ENCODE measurements around the gene FAN1. TPM values are rescaled to one million over a fixed set of nuclear protein-coding genes. Genes with fewer than 3 reads are reported as not detected.

The FAN1 gene
- polyA plus RNA-seq, 1 of the 3 experiments (the other 2 are of a cell fraction): 5.7 TPM

- Histone ChIP-seq H3F3A (replicated peaks; ENCODE audit: insufficient read depth) (peaks cover 6% of the 10 kb centered on the region), H3K4me1 (ENCODE audit: control insufficient read depth in 1 of 2, insufficient read depth in 2 of 2, low read depth in 1 of 2, low read length in 1 of 2) (peaks cover 0 to 19% of the 10 kb centered on the region in 2 experiments; a peak in 1 of 4 replicates), H3K4me3 (ENCODE audit: low read depth in 2 of 2, low read length in 1 of 2) (no peak overlapping the region), H3K9me2 (no peaks in the 10 kb centered on the region), H4K20me1 (ENCODE audit: insufficient read depth) (no peaks in the 10 kb centered on the region), H3K27ac (ENCODE audit: low read depth in 2 of 2, low read length in 1 of 2) (no peak overlapping the region), H3K36me3 (replicated peaks in 1 of 2; ENCODE audit: control insufficient read depth in 1 of 2, insufficient read depth in 2 of 2, low read length in 1 of 2) (peaks cover 26 to 45% of the 10 kb centered on the region in 2 experiments), H3K4me2 (no peak overlapping the region), H3K79me2 (ENCODE audit: insufficient read depth) (no peaks in the 10 kb centered on the region), H3K9me3 (no peaks in the 10 kb centered on the region), H3K27me3 (ENCODE audit: insufficient read depth) (no peaks in the 10 kb centered on the region), H3K9ac (no peak overlapping the region), H2AFZ (ENCODE audit: low read depth) (no peak overlapping the region)
- TF ChIP-seq NRF1 (IDR thresholded peaks at IDR 0.05; ENCODE audit: low read depth, low read length): no peak
- TF ChIP-seq GABPA (IDR thresholded peaks at IDR 0.05; ENCODE audit: low read depth): no peak
- TF ChIP-seq ELF1 (IDR thresholded peaks at IDR 0.05): no peak
- TF ChIP-seq IRF3 (IDR thresholded peaks at IDR 0.05; ENCODE audit: low read depth, low read length): no peak
- no peak for TF ChIP-seq YY1 (IDR thresholded peaks at IDR 0.05; ENCODE audit: low read depth)
- no peak for TF ChIP-seq USF2 (IDR thresholded peaks at IDR 0.05; ENCODE audit: borderline replicate concordance, low read depth, low read length)
- no peak for TF ChIP-seq TEAD4 (IDR thresholded peaks at IDR 0.05; ENCODE audit: borderline replicate concordance, insufficient read depth)
- TF ChIP-seq EP300 (IDR thresholded peaks at IDR 0.05; ENCODE audit: borderline replicate concordance in 1 of 2, low read depth in 1 of 2, low read length in 1 of 2): no peak
- TF ChIP-seq RAD21 (IDR thresholded peaks at IDR 0.05; ENCODE audit: low read length): no peak
- ChIA-PET POLR2A (no interaction called here), CTCF (interaction anchor here (1.0 kb wide), 1 partner anchor 49 kb away, joined by 3 read pairs; no protein-coding TSS in a partner anchor)
- DNase-seq: no peak
- WGBS (ENCODE audit: low lambda C conversion rate): 96% methylated on average over 5 of the region's 5 CpGs
These were observed 54.5 kb downstream of the FAN1 start for GRCh38 chr15:30958219-30958618.

- no peaks in the 10 kb centered on the region for H3K27me3 ChIP-seq (ENCODE audit: insufficient read depth)
- no peaks in the 10 kb centered on the region for H3K9me3 ChIP-seq
- POLR2A ChIA-PET: no interaction called here
- H3F3A ChIP-seq (replicated peaks; ENCODE audit: insufficient read depth): no peaks in the 10 kb centered on the region
- no peak overlapping the region for H3K9ac ChIP-seq
- no peak overlapping the region for H2AFZ ChIP-seq (ENCODE audit: low read depth)
- DNase-seq: no peak
- no peaks in the 10 kb centered on the region for H4K20me1 ChIP-seq (ENCODE audit: insufficient read depth)
- H3K79me2 ChIP-seq (ENCODE audit: insufficient read depth): no peaks in the 10 kb centered on the region
- H3K4me2 ChIP-seq: no peak overlapping the region
- no peaks in the 10 kb centered on the region for H3K4me1 ChIP-seq (ENCODE audit: control insufficient read depth in 1 of 2, insufficient read depth in 2 of 2, low read depth in 1 of 2, low read length in 1 of 2)
- no peaks in the 10 kb centered on the region for H3K9me2 ChIP-seq
- CTCF ChIA-PET: interaction anchor here (0.6 to 1.5 kb wide), 5 partner anchors 11 to 1822 kb away, joined by 3 to 6 read pairs (median 3); no protein-coding TSS in a partner anchor
- no peak overlapping the region for H3K27ac ChIP-seq (ENCODE audit: low read depth in 2 of 2, low read length in 1 of 2)
- H3K36me3 ChIP-seq (replicated peaks in 1 of 2; ENCODE audit: control insufficient read depth in 1 of 2, insufficient read depth in 2 of 2, low read length in 1 of 2): peaks cover 21 to 57% of the 10 kb centered on the region in 2 experiments
- no peak overlapping the region for H3K4me3 ChIP-seq (ENCODE audit: low read depth in 2 of 2, low read length in 1 of 2)
- no peak for TF ChIP-seq USF1 (IDR thresholded peaks at IDR 0.05; ENCODE audit: borderline replicate concordance, low read depth)
- no peak for TF ChIP-seq MXI1 (IDR thresholded peaks at IDR 0.05; ENCODE audit: low read depth, low read length)
- TF ChIP-seq RCOR1 (IDR thresholded peaks at IDR 0.05; ENCODE audit: low read length): no peak
- TF ChIP-seq ZBTB33 (IDR thresholded peaks at IDR 0.05; ENCODE audit: borderline replicate concordance, low read depth): no peak
- no peak for TF ChIP-seq FOXM1 (IDR thresholded peaks at IDR 0.05; ENCODE audit: low read depth)
- no peak for TF ChIP-seq EZH2phosphoT487 (IDR thresholded peaks at IDR 0.05; ENCODE audit: borderline replicate concordance, low read depth)
- TF ChIP-seq IRF3 (IDR thresholded peaks at IDR 0.05; ENCODE audit: low read depth, low read length): no peak
- no peak for TF ChIP-seq RXRA (IDR thresholded peaks at IDR 0.05; ENCODE audit: borderline replicate concordance, low read depth)
- TF ChIP-seq MAX (IDR thresholded peaks at IDR 0.05; ENCODE audit: low read depth): no peak
- TF ChIP-seq CTCF (IDR thresholded peaks at IDR 0.05): no peak
- no peak for TF ChIP-seq POLR2AphosphoS5 (IDR thresholded peaks at IDR 0.05; ENCODE audit: low read depth, low read length)
- no peak for TF ChIP-seq ELF1 (IDR thresholded peaks at IDR 0.05)
- TF ChIP-seq GABPA (IDR thresholded peaks at IDR 0.05; ENCODE audit: low read depth): no peak
- TF ChIP-seq SIN3A (IDR thresholded peaks at IDR 0.05; ENCODE audit: borderline replicate concordance, low read depth, low read length): no peak
These were observed 58.4 kb downstream of the FAN1 start for GRCh38 chr15:30962079-30962478.
